Thoracic aorta (tissue), 2 donors: ENCODE data around the gene ANKFN1. TPM values are rescaled to one million over a fixed set of nuclear protein-coding genes. Genes with fewer than 3 reads are reported as not detected.

Source experiments
- ATAC-seq: fragments of 150-250 bp; one replicate; pipeline ENCODE4 v1.8.0; 2017; ENCODE audit warnings: low read depth; ENCODE audit not compliant: insufficient number of reproducible peaks, low FRiP score
- DNase-seq: peaks from one replicate; pipeline ENCODE4 v3.0.0-alpha.2; 2020; ENCODE audit warnings: low spot score
- H3K27ac ChIP-seq, 2 donors: fragments of 200-600 bp; sonication (generic); 1 replicate in 1 of 2; 2 replicates in 1 of 2; pipeline ENCODE4 v1.5.1; 2016; ENCODE audit warnings: mild to moderate bottlenecking in 2 of 2, moderate library complexity in 2 of 2
- H3K27me3 ChIP-seq: fragments of 200-600 bp; sonication (generic); replicated peaks from 2 replicates; pipeline ENCODE4 v1.6.0; 2016; ENCODE audit warnings: mild to moderate bottlenecking; ENCODE audit not compliant: insufficient read depth
- H3K36me3 ChIP-seq: fragments of 200-600 bp; sonication (generic); one replicate; pipeline ENCODE4 v1.5.1; 2016
- H3K4me1 ChIP-seq, 2 donors: fragments of 200-600 bp; sonication (generic); 1 replicate in 1 of 2; 2 replicates in 1 of 2; pipeline versions ENCODE4 v1.5.1 to v1.6.0; 2016; ENCODE audit warnings: low read depth in 2 of 2, mild to moderate bottlenecking in 1 of 2; ENCODE audit not compliant: control insufficient read depth in 1 of 2
- H3K4me3 ChIP-seq: fragments of 200-600 bp; sonication (generic); 2 replicates; pipeline ENCODE4 v1.5.1; 2016; ENCODE audit warnings: mild to moderate bottlenecking
- H3K9me3 ChIP-seq: fragments of 200-600 bp; sonication (generic); 2 replicates; pipeline ENCODE4 v1.5.1; 2016
- CTCF ChIP-seq: fragments of 200-600 bp; sonication (generic); IDR thresholded peaks from one replicate; pipeline ENCODE4 v1.5.1; 2019; ENCODE audit warnings: antibody characterized with exemption
- total RNA-seq, 2 donors: library from RNA; depleted of rRNA; stranded (reverse); fragments of >200 nt; gene quantifications; one replicate each; pipeline versions ENCODE4 v1.1.0 to v1.2.3, GENCODE V29; 2016

Gene ANKFN1
- under 1 TPM in 1 of 2 donors, not detected in 1; 0.68 TPM for total RNA-seq

DNA sequence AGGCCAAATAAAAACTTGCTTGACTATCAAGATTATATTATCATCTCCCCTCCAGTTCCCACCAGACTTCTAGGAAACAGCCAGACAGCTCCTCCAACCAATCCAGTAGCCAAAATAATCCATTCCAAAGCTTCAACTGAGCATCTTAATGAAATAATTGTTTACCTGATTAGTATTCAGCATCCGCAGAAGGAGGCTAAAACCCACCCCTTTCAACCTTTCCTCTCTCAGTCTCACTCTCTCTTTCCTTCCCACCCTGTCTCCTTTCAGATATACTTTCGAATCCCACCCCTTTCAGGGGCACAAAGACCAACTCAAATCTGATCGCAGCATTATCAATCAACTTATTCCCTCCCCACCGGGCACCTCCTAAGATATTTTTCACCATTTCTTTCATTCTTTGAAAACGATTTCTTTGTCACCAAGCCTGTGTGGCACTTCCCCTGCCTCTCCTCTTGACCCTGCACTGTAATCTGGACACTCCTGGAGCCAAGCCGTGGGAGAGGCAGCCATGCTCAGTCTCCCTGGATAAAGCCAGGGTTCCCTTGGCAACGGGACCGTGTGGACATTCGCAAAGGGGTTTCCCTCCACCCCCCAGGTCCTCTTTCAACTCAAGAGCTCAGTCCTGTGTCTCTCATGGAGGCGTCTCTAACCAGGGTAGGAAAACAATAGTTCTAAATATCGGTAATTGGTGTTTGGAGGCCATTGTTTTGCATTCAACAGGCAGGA lies at the start of gene ANKFN1:
ANKFN1 (plus strand) TSS at position 602 of the 729 bp plus-strand sequence. CDS start 59,193 bp downstream, outside the sequence.
- no peaks in the 10 kb centered on the region for H3K9me3 ChIP-seq
- no peak for DNase-seq
- no peaks in the 10 kb centered on the region for H3K27me3 ChIP-seq
- H3K36me3 ChIP-seq: no peaks in the 10 kb centered on the region
- H3K4me3 ChIP-seq: no peak within 1 kb of the TSS
- TF ChIP-seq CTCF: no peak
- H3K27ac ChIP-seq: no peak within 1 kb of the TSS
- no peaks in the 10 kb centered on the region for H3K4me1 ChIP-seq
- ATAC-seq: no peak

GRCh38 chr17:56108811-56109284 lies 44.4 kb upstream of the ANKFN1 start:
- ATAC-seq: no peak
- DNase-seq: no peak
- TF ChIP-seq CTCF: no peak
- H3K4me1 ChIP-seq: no peaks in the 10 kb centered on the region
- H3K4me3 ChIP-seq: no peak overlapping the region
- no peaks in the 10 kb centered on the region for H3K36me3 ChIP-seq
- no peak overlapping the region for H3K27ac ChIP-seq
- no peaks in the 10 kb centered on the region for H3K9me3 ChIP-seq
- H3K27me3 ChIP-seq: no peaks in the 10 kb centered on the region

DNA sequence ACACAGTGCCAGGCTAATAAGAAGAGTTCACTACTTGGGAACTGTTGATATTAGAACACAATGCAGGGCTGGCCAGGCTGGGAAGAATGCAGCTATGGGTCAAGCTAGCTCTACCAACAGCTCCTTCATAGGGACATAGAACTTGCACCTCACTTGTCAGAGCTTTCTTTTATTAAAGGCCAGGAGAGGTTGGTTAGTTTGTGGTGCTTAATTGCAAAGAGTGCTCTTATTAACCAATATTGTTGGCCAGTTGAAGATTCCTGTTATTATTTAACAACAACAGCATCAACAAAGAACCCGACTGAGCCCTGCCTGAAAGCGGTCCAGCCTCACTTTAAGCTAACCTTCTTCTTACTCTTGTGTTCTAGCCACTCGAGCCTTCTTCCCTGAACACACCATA lies 43.4 kb upstream of the ANKFN1 start:
- H3K9me3 ChIP-seq: no peaks in the 10 kb centered on the region
- DNase-seq (no peak), ATAC-seq (no peak)
- no peaks in the 10 kb centered on the region for H3K36me3 ChIP-seq
- no peak overlapping the region for H3K4me3 ChIP-seq
- no peaks in the 10 kb centered on the region for H3K27me3 ChIP-seq
- H3K4me1 ChIP-seq: no peaks in the 10 kb centered on the region
- TF ChIP-seq CTCF: no peak
- H3K27ac ChIP-seq: no peak overlapping the region

DNA sequence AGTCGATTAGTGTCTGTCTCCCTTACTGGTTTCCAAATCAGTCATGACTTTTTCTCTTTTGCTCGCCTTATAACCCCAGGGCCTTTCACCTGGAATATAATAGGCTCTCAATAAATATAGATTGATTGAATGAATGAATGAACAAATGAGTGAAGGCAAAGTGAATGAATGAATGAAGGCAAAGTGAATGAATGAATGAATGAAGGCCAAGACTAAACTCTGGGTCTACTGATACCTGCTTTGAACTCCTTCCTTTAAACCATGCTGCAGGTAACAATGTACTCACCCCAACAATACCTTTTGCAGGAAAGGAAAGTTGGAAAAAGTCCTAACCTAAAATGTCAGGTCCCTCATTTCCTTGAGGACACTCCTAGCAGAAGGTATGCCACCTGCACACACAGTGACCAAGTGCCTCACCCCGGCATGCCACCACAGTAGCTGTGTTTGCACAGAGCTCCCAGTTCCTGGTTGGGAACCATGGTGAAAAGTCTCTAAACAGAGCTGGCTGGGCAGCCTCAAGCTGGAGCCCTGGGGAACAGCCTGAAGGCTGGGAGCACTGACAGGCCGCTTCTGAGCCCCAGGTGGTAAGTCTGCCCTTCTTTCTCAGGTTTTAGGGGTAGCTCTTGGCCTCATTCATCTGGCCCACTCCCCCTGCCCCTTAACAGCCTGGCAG lies 42.7 kb upstream of the ANKFN1 start:
- no peak for DNase-seq
- no peak for ATAC-seq
- H3K4me3 ChIP-seq: no peak overlapping the region
- H3K27me3 ChIP-seq: no peaks in the 10 kb centered on the region
- no peak overlapping the region for H3K27ac ChIP-seq
- no peaks in the 10 kb centered on the region for H3K4me1 ChIP-seq
- H3K9me3 ChIP-seq: no peaks in the 10 kb centered on the region
- no peaks in the 10 kb centered on the region for H3K36me3 ChIP-seq
- no peak for TF ChIP-seq CTCF

GRCh38 chr17:56111706-56112485 lies 41.4 kb upstream of the ANKFN1 start:
- Histone ChIP-seq H3K27ac (no peak overlapping the region), H3K36me3 (no peaks in the 10 kb centered on the region), H3K4me1 (no peaks in the 10 kb centered on the region), H3K4me3 (no peak overlapping the region), H3K9me3 (no peaks in the 10 kb centered on the region), H3K27me3 (no peaks in the 10 kb centered on the region)
- no peak for DNase-seq
- ATAC-seq: no peak
- no peak for TF ChIP-seq CTCF
